Prostate gland (tissue), 2 donors: ENCODE measurements around the gene RACGAP1. TPM values are rescaled to one million over a fixed set of nuclear protein-coding genes. Genes with fewer than 3 reads are reported as not detected.

ENCODE experiments used
- DNase-seq: peaks from one replicate; pipeline ENCODE4 v3.0.0-alpha.2; 2019; ENCODE audit warnings: low spot score
- H3K27ac ChIP-seq, 2 donors: fragments of 200-600 bp; sonication (generic); 2 replicates each; pipeline ENCODE4 v1.5.1; 2017 to 2019
- H3K27me3 ChIP-seq: fragments of 200-600 bp; sonication (generic); replicated peaks from 2 replicates; pipeline ENCODE4 v1.5.1; 2019; ENCODE audit not compliant: insufficient read depth
- H3K36me3 ChIP-seq, 2 donors: fragments of 200-600 bp; sonication (generic); 1 replicate in 1 of 2; 2 replicates in 1 of 2; pipeline versions ENCODE4 v1.5.1 to v1.8.1; 2017 to 2019
- H3K4me1 ChIP-seq: fragments of 200-600 bp; sonication (generic); replicated peaks from 2 replicates; pipeline ENCODE4 v1.5.1; 2019
- H3K4me3 ChIP-seq, 2 donors: fragments of 200-600 bp; sonication (generic); 2 replicates each; pipeline ENCODE4 v1.5.1; 2017 to 2019
- H3K9me3 ChIP-seq: fragments of 200-600 bp; sonication (generic); 2 replicates; pipeline ENCODE4 v1.5.1; 2017
- CTCF ChIP-seq, 4 experiments: fragments of 200-600 bp in 2 of 4; fragments of 450-650 bp in 2 of 4; sonication (generic) in 2 of 4; IDR thresholded peaks; 1 replicate in 3 of 4; 2 replicates in 1 of 4; pipeline ENCODE4 v1.5.1; 2016 to 2019; ENCODE audit warnings: antibody characterized with exemption in 4 of 4, mild to moderate bottlenecking in 2 of 4, moderate library complexity in 2 of 4
- POLR2A ChIP-seq: fragments of 450-650 bp; IDR thresholded peaks from one replicate; pipeline ENCODE4 v1.6.1; 2016; ENCODE audit warnings: antibody characterized with exemption, mild to moderate bottlenecking
- POLR2AphosphoS5 ChIP-seq: sonication (generic); formaldehyde crosslinking; IDR thresholded peaks from one replicate; pipeline ENCODE4 v1.6.1; 2017; ENCODE audit warnings: antibody characterized with exemption
- WGBS: methylation state at CpG from one replicate; pipeline ENCODE4 v1.1.5; 2018; 5-methylcytosine and 5-hydroxymethylcytosine counted together
- intact Hi-C: fragments of 100-400 bp; cut with DNase I; formaldehyde crosslinking; loops from one replicate; pipeline ENCODE4 v1.14.2; 2022
- total RNA-seq, 2 donors: library from RNA; depleted of rRNA; stranded (reverse); fragments of >200 nt; gene quantifications; one replicate each; pipeline ENCODE4 v1.1.0, GENCODE V29; 2016

Gene RACGAP1
- total RNA-seq, 2 donors from 2014 or later = 9.1 to 18.9 TPM

GRCh38 chr12:49985981-49986380 is 39.3 kb downstream of the RACGAP1 start:
- intact Hi-C loops = no loop called here
- DNase-seq = no peak

DNA sequence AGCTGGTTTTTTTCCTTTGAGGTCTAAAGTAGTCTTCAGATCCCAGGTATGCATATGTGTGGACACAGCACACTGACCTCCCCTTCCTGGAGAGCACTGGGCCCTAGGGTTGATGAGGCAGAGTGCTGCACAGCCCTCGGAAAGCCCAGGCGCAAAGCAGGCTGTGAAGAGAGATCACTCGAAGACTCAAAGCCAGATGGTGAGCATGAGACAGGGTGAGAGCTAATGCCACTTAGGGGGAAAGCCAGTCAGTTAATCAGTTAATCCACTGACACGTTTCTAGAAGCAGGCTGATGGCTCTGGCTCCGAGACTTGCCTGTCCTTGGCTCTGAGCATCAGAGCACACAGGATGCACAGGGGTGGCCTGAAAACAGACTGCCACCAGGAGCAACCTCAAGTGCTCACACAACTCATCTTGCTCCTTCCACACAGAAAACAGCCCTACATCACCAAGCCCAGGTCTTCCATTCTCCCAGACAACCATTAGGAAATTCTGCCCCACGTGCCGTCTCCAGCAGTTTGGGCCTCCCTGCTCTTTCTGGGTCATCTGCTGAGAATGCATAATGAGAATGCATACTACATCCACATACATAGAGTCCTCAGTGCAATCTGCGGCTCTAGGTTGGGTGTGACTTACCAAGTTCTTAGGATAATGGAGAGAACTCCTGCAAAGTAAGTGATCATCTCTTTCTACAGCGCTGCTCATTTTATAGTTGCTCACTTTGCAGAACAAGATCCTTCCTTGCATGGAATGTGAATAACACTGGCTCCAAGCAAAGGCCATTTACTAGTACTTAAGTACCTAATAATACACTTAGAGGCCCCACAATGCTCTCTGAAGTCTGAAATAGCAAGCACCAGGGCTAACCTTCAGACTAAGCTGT is 40.6 kb downstream of the RACGAP1 start:
- DNase-seq = no peak
- Histone ChIP-seq H3K36me3 (no peaks in the 10 kb centered on the region), H3K4me3 (no peak overlapping the region), H3K27ac (no peak overlapping the region), H3K9me3 (no peaks in the 10 kb centered on the region), H3K4me1 (no peaks in the 10 kb centered on the region), H3K27me3 (no peaks in the 10 kb centered on the region)
- TF ChIP-seq POLR2A = no peak
- TF ChIP-seq POLR2AphosphoS5 = no peak
- no peak for TF ChIP-seq CTCF (IDR thresholded peaks at IDR 0.05)
- 72% methylated on average over 9 of the region's 9 CpGs for WGBS
- intact Hi-C loops = no loop called here

More at GRCh38 chr12:49985981-49986380, 39.3 kb downstream of the RACGAP1 start:
- Histone ChIP-seq H3K4me1 (no peaks in the 10 kb centered on the region), H3K27me3 (no peaks in the 10 kb centered on the region), H3K27ac (no peak overlapping the region), H3K36me3 (no peaks in the 10 kb centered on the region), H3K9me3 (no peaks in the 10 kb centered on the region), H3K4me3 (no peak overlapping the region)
- TF ChIP-seq POLR2A (no peak), CTCF (IDR thresholded peaks at IDR 0.05) (no peak), POLR2AphosphoS5 (no peak)
- WGBS = 91% methylated on average over 5 of the region's 5 CpGs

DNA sequence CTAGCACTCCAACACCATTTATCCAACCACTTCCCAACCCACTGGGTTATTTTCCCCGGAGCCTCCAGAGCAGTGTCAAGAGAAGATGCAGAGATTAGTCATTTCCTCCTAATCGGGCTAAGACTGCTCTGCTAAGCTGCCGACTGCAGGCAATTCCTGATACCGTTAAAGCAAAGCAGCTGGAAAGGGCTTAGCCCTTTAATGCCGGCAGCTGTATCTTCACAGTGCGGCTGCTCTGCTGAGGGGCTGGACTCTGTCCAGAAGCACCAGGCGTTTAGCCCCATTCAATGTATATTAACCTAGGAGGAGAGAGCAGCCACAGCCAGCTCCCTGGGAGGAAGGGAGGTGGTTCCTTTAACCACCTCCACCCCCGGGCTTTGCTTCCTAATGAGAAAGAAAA is 41.4 kb downstream of the RACGAP1 start:
- no peak for TF ChIP-seq CTCF (IDR thresholded peaks at IDR 0.05)
- TF ChIP-seq POLR2A = no peak
- no peak for TF ChIP-seq POLR2AphosphoS5
- WGBS = 6% methylated on average over 8 of the region's 8 CpGs
- no peak for DNase-seq
- Histone ChIP-seq H3K27me3 (no peaks in the 10 kb centered on the region), H3K4me1 (no peaks in the 10 kb centered on the region), H3K4me3 (no peak overlapping the region), H3K9me3 (no peaks in the 10 kb centered on the region), H3K27ac (no peak overlapping the region), H3K36me3 (no peaks in the 10 kb centered on the region)
- intact Hi-C loops = no loop called here

DNA sequence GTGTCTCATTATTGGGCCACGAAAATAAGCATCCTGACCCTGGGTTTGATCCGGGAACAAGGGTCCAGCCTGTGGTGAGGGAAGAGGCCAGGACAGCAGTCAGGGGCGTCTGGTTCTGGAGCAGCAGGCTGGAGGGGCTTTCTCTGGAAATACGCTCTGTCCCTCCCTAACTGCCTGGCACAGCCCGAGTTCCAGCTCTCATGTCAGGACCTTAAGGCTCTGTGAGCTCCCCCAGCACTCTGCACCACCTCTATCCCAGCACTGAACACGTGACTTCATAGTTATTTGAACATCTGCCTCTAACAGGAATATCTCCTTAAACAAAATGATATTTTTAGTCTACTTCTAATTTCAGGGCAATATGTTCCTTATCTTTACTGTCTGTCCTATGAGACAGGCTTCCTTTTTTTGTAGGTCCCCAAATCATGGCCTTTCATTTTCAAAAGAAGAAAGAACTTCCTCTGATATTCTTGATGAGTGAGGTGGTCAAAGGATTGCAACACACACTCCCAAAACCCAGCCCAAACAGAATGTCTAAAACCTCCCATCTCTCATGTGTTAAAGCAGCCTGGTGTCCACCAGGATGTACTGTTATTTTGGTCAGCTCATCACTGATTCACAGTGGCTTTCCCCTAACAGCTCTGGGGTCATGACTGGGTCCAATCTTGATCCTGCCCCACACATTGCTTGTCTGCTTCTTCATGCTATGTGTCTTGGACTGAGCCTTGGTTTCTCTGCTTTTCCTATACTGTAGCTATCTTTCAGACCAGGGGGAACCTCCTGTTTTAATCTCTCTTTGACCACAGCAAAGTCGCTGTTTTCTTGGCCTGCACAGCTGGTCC is 42.8 kb downstream of the RACGAP1 start:
- intact Hi-C loops = no loop called here
- Histone ChIP-seq H3K9me3 (no peaks in the 10 kb centered on the region), H3K27me3 (no peaks in the 10 kb centered on the region), H3K4me3 (no peak overlapping the region), H3K27ac (no peak overlapping the region), H3K4me1 (no peaks in the 10 kb centered on the region), H3K36me3 (no peaks in the 10 kb centered on the region)
- 78% methylated on average over 7 of the region's 7 CpGs for WGBS
- no peak for DNase-seq
- TF ChIP-seq CTCF (IDR thresholded peaks at IDR 0.05) (no peak), POLR2AphosphoS5 (no peak), POLR2A (no peak)
